PFSK-1 (cell line): Measurements from ENCODE around the gene ATF5.

ENCODE experiments used
- FOXP2 ChIP-seq: optimal IDR thresholded peaks from 2 replicates; pipeline ENCODE3; 2011; ENCODE audit warnings: borderline replicate concordance, control low read depth, inconsistent platforms; ENCODE audit not compliant: insufficient read depth; ENCODE audit errors: extremely low read length, extremely low read depth
- POLR2AphosphoS5 ChIP-seq: IDR thresholded peaks from 2 replicates; pipeline ENCODE4 v1.6.1; 2012; ENCODE audit warnings: low read depth, mild to moderate bottlenecking, control low read depth, low read length, moderate library complexity
- REST ChIP-seq, 2 experiments: IDR thresholded peaks; 2 replicates each; pipeline versions ENCODE4 v1.6.1 to v1.8.0; 2011 to 2012; ENCODE audit warnings: low read depth in 2 of 2, low read length in 2 of 2, control low read depth in 1 of 2, inconsistent platforms in 1 of 2, mild to moderate bottlenecking in 1 of 2, moderate library complexity in 1 of 2; ENCODE audit not compliant: insufficient read depth in 1 of 2
- SIN3A ChIP-seq: IDR thresholded peaks from 2 replicates; pipeline ENCODE4 v1.6.1; 2012; ENCODE audit warnings: mild to moderate bottlenecking, low read length, moderate library complexity, borderline replicate concordance; ENCODE audit not compliant: insufficient read depth
- TAF1 ChIP-seq: IDR thresholded peaks from 2 replicates; pipeline ENCODE4 v1.6.1; 2012; ENCODE audit warnings: low read length, control low read depth, borderline replicate concordance; ENCODE audit not compliant: insufficient read depth

ATF5 gene

GRCh38 chr19:49913720-49914119 is 15.3 kb upstream of the ATF5 start:
- TF ChIP-seq TAF1: no peak

GRCh38 chr19:49915271-49915670 is 13.7 kb upstream of the ATF5 start:
- TF ChIP-seq TAF1 (no peak), FOXP2 (no peak), POLR2AphosphoS5 (no peak), SIN3A (no peak), REST (IDR thresholded peaks at IDR 0.05; ENCODE audit: insufficient read depth in 1 of 2, low read depth in 2 of 2, low read length in 2 of 2) (no peak)

- TF ChIP-seq POLR2AphosphoS5 (0 out of 2 replicates have a peak, but pooled peaks have one; percentile 14), TAF1 (no peak)
Observed at GRCh38 chr19:49916839-49917733, 11.9 kb upstream of the ATF5 start.

GRCh38 chr19:49918089-49918488 is 10.9 kb upstream of the ATF5 start:
- no peak for TF ChIP-seq SIN3A
- TF ChIP-seq TAF1: no peak
- TF ChIP-seq POLR2AphosphoS5: no peak
- TF ChIP-seq FOXP2: no peak
- no peak for TF ChIP-seq REST (IDR thresholded peaks at IDR 0.05; ENCODE audit: insufficient read depth in 1 of 2, low read depth in 2 of 2, low read length in 2 of 2)

GRCh38 chr19:49920624-49921363 is 8.2 kb upstream of the ATF5 start:
- TF ChIP-seq POLR2AphosphoS5: no peak
- TF ChIP-seq TAF1: no peak
- TF ChIP-seq SIN3A: no peak
- TF ChIP-seq REST (IDR thresholded peaks at IDR 0.05; ENCODE audit: insufficient read depth in 1 of 2, low read depth in 2 of 2, low read length in 2 of 2): no peak
- no peak for TF ChIP-seq FOXP2
